ENCODE results near the gene MRNIP.

The MRNIP gene

GRCh38 chr5:179833056-179833708 is 25.4 kb downstream of the MRNIP start:
- Mint-ChIP-seq H3K9me3 (no peaks in the 10 kb centered on the region), H3K36me3 (peaks cover 45% of the 10 kb centered on the region), H3K27ac (peak overlapping the region; percentile 47), H3K4me3 (no peak overlapping the region), H3K27me3 (no peaks in the 10 kb centered on the region), H3K4me1 (peaks cover 13% of the 10 kb centered on the region)
- DNase-seq (ENCODE audit: low spot score in 2 of 2) (no peak), ATAC-seq (ENCODE audit: low read depth) (no peak)

DNA sequence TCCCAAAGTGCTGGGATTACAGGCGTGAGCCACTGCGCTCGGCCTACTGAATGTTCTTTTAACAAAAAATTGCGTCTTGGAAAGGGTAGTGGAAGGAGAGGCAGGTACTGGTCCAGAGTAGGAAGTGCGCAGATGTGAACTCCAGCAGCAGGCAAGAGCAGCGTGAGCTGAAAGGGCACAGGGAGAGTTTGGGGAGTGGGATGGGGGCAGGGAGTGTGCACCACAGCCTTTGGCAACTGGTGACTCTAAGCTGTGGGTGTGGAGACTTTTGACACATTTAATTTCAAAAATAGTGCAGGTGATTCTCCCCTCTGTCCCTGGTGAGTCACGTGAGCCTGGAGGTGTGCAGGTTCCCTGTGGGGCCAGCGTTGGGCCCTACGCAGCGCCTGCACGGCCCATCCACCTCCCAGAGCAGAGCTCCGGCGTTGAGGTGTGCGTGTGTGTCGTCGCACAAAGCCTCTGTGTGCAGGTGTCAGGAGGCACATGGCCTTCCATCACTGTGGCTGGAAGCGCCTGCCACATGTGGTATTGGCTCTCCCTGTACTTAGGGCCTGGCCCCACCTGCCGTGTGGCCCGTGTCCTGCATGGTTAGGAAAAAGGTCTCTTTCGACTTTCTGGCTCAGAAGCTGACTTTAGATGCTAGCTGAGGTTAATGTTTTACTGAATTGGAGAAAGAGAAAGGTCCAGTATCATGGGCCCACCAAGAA is 26.4 kb downstream of the MRNIP start:
- Mint-ChIP-seq H3K27ac (peak overlapping the region; percentile 78), H3K36me3 (peaks cover 43% of the 10 kb centered on the region), H3K4me3 (no peak overlapping the region), H3K4me1 (peaks cover 13% of the 10 kb centered on the region), H3K9me3 (no peaks in the 10 kb centered on the region), H3K27me3 (no peaks in the 10 kb centered on the region)
- DNase-seq (ENCODE audit: low spot score in 2 of 2), result no peak
- ATAC-seq (ENCODE audit: low read depth), result no peak

- Mint-ChIP-seq H3K9me3 (no peaks in the 10 kb centered on the region), H3K27me3 (no peaks in the 10 kb centered on the region), H3K36me3 (peaks cover 36% of the 10 kb centered on the region), H3K4me1 (peaks cover 5% of the 10 kb centered on the region), H3K4me3 (no peak overlapping the region), H3K27ac (peak overlapping the region; percentile 50)
- ATAC-seq (ENCODE audit: low read depth) (no peak), DNase-seq (ENCODE audit: low spot score in 2 of 2) (no peak)
Observed at GRCh38 chr5:179830818-179831468, 27.7 kb downstream of the MRNIP start.

DNA sequence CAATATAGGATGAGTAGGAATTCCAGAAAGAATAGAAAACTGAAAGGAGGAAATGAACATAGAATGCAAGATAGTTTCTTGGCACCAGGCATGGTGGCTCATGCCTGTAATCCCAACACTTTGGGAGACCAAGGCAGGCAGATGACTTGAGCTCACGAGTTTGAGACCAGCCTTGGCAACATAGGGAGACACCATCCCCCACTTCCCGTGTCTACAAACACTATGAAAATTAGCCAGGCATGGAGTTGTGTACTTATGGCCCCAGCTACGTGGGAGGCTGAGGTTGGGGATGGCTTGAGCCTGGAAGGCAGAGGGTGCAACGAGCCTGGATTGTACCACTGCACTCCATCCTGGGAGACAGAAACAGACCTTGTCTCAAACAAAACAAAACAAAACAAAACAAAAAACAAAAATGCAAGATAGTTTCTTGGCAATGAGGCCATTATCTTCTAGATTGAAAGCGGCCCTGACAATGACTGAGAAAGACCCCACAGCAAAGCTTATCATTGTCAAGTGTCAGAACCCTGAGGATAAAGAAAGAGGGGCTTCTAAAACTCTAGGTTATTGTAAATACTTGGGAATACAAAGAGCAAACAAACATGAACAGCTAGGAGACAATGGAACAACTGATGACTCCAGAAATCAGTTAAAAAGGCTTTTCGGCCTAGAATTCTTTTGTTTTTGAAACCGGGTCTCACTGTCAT is 28.7 kb downstream of the MRNIP start:
- no peak for ATAC-seq (ENCODE audit: low read depth)
- DNase-seq (ENCODE audit: low spot score in 2 of 2), result no peak
- Mint-ChIP-seq H3K9me3 (no peaks in the 10 kb centered on the region), H3K27ac (peak overlapping the region; percentile 14), H3K36me3 (peaks cover 33% of the 10 kb centered on the region), H3K27me3 (no peaks in the 10 kb centered on the region), H3K4me1 (peaks cover 3% of the 10 kb centered on the region), H3K4me3 (no peak overlapping the region)

DNA sequence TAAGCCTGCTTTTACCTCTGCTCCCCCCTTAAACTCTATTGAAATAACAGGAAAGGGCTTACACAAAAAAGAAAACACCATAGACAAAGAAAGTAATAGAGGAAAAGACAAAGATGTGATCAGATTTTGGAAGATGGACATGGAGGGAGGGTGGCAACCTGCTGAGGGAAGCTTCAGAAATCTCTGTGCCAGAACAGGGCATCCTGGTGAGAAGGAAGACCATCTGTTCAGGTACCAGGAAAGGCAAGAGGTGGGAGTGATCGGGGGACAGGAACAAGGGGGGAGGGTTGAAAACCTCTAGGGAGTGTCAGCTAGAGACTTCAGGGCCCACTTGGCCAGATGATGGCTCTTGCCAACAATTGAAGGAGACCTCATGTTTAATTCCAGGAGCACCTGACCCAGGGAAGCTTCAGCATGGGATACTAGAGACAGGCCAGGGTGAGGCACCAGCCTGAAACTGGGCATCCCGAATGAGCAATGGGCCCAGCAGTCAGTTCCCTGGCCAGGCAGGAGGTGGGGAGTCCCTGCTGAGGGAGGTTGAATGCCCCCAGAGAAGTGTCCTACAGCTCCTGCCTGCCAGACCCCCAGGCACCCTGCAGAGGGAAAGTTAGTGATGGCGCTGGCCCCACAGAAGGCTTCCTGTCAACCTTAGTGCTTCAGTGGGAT is 29.7 kb downstream of the MRNIP start:
- ATAC-seq (ENCODE audit: low read depth) (no peak), DNase-seq (ENCODE audit: low spot score in 2 of 2) (no peak)
- no peak overlapping the region for H3K4me3 Mint-ChIP-seq
- peaks cover 7% of the 10 kb centered on the region for H3K4me1 Mint-ChIP-seq
- H3K27me3 Mint-ChIP-seq, result no peaks in the 10 kb centered on the region
- peak overlapping the region; percentile 77 for H3K27ac Mint-ChIP-seq
- peaks cover 40% of the 10 kb centered on the region for H3K36me3 Mint-ChIP-seq
- no peaks in the 10 kb centered on the region for H3K9me3 Mint-ChIP-seq

- DNase-seq (ENCODE audit: low spot score in 2 of 2) (no peak), ATAC-seq (ENCODE audit: low read depth) (no peak)
- no peaks in the 10 kb centered on the region for H3K9me3 Mint-ChIP-seq
- peak overlapping the region; percentile 59 for H3K27ac Mint-ChIP-seq
- peaks cover 31% of the 10 kb centered on the region for H3K36me3 Mint-ChIP-seq
- no peaks in the 10 kb centered on the region for H3K27me3 Mint-ChIP-seq
- peaks cover 10% of the 10 kb centered on the region for H3K4me1 Mint-ChIP-seq
- no peak overlapping the region for H3K4me3 Mint-ChIP-seq
Observed at GRCh38 chr5:179827680-179828079, 30.9 kb downstream of the MRNIP start.

GRCh38 chr5:179825655-179826182 is 32.9 kb downstream of the MRNIP start:
- H3K27me3 Mint-ChIP-seq, result no peaks in the 10 kb centered on the region
- no peak overlapping the region for H3K4me3 Mint-ChIP-seq
- H3K27ac Mint-ChIP-seq, result peak overlapping the region; percentile 35
- peaks cover 21% of the 10 kb centered on the region for H3K36me3 Mint-ChIP-seq
- H3K4me1 Mint-ChIP-seq, result peaks cover 21% of the 10 kb centered on the region
- no peaks in the 10 kb centered on the region for H3K9me3 Mint-ChIP-seq
- DNase-seq (ENCODE audit: low spot score in 2 of 2) (no peak), ATAC-seq (ENCODE audit: low read depth) (no peak)

- no peak for DNase-seq (ENCODE audit: low spot score in 2 of 2)
- H3K27me3 Mint-ChIP-seq, result no peaks in the 10 kb centered on the region
- peaks cover 26% of the 10 kb centered on the region for H3K4me1 Mint-ChIP-seq
- peak overlapping the region; percentile 82 for H3K27ac Mint-ChIP-seq
- no peak overlapping the region for H3K4me3 Mint-ChIP-seq
- no peak for ATAC-seq (ENCODE audit: low read depth)
- H3K36me3 Mint-ChIP-seq, result peaks cover 17% of the 10 kb centered on the region
- H3K9me3 Mint-ChIP-seq, result no peaks in the 10 kb centered on the region
Observed at GRCh38 chr5:179824745-179825112, 33.9 kb downstream of the MRNIP start.

DNA sequence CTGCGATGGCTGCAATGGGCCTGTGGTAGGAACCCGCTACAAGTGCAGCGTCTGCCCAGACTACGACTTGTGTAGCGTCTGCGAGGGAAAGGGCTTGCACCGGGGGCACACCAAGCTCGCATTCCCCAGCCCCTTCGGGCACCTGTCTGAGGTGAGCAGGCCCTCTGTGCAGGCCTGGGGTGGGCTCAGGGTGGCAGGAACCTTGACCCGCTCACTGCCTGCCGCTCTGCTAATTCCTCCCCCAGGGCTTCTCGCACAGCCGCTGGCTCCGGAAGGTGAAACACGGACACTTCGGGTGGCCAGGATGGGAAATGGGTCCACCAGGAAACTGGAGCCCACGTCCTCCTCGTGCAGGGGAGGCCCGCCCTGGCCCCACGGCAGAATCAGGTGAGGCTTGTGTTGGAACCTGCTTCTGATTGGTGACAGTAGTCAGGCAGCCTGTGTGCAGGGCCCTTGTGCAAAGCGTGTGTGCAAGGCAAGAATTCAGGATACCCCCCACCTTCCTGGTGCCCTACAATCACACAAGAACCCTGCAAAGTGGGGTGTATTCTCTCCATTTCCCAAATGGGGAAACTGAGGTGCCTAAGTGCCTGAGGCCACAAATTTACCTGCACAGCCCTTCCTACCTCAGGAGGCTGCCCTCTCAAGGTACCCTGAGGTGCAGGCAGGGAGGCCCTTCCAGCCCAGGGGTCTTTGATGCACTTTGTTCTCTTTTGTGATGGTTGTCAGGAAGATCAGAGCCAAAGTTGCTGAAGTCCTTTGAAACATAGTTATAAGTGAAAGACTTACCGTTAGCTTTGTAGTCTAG is 34.5 kb downstream of the MRNIP start:
- DNase-seq (ENCODE audit: low spot score in 2 of 2), result no peak
- Mint-ChIP-seq H3K4me1 (peaks cover 27% of the 10 kb centered on the region), H3K36me3 (peaks cover 12% of the 10 kb centered on the region), H3K4me3 (no peak overlapping the region), H3K9me3 (no peaks in the 10 kb centered on the region), H3K27ac (peak overlapping the region; percentile 82), H3K27me3 (no peaks in the 10 kb centered on the region)
- ATAC-seq (ENCODE audit: low read depth), result no peak

DNA sequence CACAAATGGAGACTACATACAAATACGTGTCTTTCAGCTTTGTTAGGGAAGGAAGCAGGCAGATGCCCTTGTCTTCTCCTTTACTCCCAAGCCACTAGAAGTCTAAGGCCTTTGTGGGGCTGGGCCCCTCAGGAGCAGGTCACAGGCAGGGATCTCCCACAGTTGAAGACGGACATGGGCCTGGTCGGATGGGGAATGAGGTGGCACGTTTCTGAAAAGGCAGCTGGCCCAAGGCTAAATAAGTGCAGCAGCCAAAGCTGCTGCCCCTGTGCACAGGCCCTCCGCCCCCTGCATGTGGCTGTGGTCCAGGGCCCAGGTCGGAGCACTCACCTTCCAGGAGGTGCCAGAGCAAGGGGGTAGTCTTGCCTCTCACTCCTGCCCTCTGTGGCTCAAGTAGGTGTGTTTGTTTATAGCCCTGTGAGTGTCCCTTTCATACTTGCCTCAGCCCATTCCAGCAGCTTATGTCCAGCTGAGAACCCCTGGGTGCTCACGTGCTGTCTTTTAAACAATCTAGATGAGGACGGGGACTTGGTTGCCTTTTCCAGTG is 36.1 kb downstream of the MRNIP start:
- H3K9me3 Mint-ChIP-seq, result no peaks in the 10 kb centered on the region
- ATAC-seq (ENCODE audit: low read depth) (no peak), DNase-seq (ENCODE audit: low spot score in 2 of 2) (no peak)
- H3K27ac Mint-ChIP-seq, result peak overlapping the region; percentile 99
- peaks cover 9% of the 10 kb centered on the region for H3K36me3 Mint-ChIP-seq
- peak overlapping the region; percentile 95 for H3K4me3 Mint-ChIP-seq
- H3K27me3 Mint-ChIP-seq, result no peaks in the 10 kb centered on the region
- H3K4me1 Mint-ChIP-seq, result peaks cover 31% of the 10 kb centered on the region

- H3K9me3 Mint-ChIP-seq, result no peaks in the 10 kb centered on the region
- no peak for DNase-seq (ENCODE audit: low spot score in 2 of 2)
- peaks cover 9% of the 10 kb centered on the region for H3K36me3 Mint-ChIP-seq
- peak overlapping the region; percentile 99 for H3K27ac Mint-ChIP-seq
- peaks cover 33% of the 10 kb centered on the region for H3K4me1 Mint-ChIP-seq
- no peaks in the 10 kb centered on the region for H3K27me3 Mint-ChIP-seq
- peak overlapping the region; percentile 95 for H3K4me3 Mint-ChIP-seq
- ATAC-seq (ENCODE audit: low read depth), result no peak
Observed at GRCh38 chr5:179822059-179822432, 36.6 kb downstream of the MRNIP start.

DNA sequence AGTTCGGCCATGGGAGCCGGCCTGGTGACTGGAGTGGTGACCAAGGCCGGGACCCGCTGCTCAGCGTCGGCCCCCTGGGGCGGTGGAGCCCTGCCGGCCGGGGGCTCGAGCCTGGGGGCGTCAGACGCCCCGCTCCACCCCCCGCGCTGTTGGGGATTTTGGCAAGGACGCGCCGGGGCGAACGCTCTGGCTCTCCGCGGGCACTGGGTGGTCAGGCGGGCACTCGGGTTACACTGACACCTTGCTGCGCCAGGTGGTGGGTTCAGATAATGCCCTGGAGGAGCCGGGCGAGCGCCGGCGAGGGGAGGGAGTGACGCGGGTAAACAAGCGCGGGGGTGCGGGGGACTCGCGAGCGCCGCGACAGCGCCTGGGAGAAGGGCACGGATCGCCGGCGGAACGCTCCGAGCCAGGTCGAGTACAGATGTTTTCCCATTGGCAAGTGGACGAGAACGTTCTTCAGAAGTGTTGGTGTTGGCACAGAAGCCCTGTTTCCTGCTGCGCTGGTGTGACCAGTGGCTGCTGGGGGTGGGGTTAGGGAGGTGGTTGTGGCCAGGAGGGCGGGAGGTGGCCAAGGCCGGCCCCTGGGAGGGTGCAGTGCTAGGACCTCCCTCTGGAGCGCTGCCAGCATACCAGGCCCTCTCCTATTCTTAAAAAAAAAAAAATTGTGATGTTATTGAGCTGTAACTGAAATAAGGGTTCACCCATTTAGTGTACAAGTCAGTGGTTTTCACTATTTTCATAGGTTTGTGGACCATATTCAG is 37.1 kb downstream of the MRNIP start:
- H3K27me3 Mint-ChIP-seq, result no peaks in the 10 kb centered on the region
- peaks cover 33% of the 10 kb centered on the region for H3K4me1 Mint-ChIP-seq
- H3K4me3 Mint-ChIP-seq, result peak overlapping the region; percentile 95
- H3K27ac Mint-ChIP-seq, result peak overlapping the region; percentile 99
- H3K36me3 Mint-ChIP-seq, result peaks cover 9% of the 10 kb centered on the region
- peak; percentile 49 for ATAC-seq (ENCODE audit: low read depth)
- no peaks in the 10 kb centered on the region for H3K9me3 Mint-ChIP-seq
- peak; percentile 72 to 88 for DNase-seq (ENCODE audit: low spot score in 2 of 2)

All from memory B cell (primary cell).